Epidermal melanocyte (primary cell): ENCODE data around the gene RRM2.

Experiments
- DNase-seq: peaks from one replicate; pipeline ENCODE4 v3.0.0; 2011; ENCODE audit warnings: low spot score; ENCODE audit not compliant: insufficient read length

RRM2 gene

GRCh38 chr2:10171006-10171800 lies 48.7 kb downstream of the RRM2 start:
- no peak for DNase-seq

DNA sequence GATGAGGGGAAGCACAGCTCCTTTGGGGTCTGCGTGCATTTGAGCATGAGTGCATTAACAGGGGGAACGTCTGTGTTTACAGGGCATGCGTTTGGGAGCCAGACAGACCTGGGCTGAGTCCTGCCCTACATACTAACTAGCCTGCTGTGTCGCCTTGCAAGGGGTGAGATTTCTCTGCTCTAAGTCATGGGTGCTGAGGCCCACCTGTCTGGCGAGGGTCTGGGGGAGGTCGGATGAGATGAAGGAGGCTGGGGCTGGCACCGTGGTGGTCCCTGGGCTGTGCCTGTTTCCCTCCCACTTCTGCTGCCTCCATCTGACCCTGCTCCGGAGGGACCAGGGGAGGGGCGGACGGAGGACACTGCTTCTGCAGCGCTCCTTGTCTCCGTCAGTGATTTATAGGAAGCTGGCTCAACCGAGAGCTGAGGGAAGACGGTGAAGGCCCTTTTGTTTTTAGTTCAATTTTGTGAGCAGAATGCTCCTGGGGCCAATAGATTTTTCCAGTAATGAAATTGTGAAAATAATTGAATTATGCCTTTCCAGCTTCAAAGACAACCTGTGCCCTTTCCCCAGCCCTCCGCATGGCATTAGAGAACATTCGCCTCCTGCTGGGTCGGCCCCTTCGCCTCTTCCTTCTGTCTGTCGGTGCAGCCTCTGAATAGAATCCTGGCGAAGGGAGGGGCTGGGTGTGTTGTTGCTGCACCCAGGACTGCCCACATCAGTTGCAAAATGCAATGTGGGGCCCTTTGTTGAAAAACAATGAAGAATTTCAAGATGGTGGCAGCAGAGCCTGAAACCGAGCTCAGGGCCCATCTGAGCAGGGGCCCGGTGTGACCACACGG lies 49.7 kb downstream of the RRM2 start:
- no peak for DNase-seq

- DNase-seq = no peak
These were observed 50.9 kb downstream of the RRM2 start for GRCh38 chr2:10173258-10174005.

DNA sequence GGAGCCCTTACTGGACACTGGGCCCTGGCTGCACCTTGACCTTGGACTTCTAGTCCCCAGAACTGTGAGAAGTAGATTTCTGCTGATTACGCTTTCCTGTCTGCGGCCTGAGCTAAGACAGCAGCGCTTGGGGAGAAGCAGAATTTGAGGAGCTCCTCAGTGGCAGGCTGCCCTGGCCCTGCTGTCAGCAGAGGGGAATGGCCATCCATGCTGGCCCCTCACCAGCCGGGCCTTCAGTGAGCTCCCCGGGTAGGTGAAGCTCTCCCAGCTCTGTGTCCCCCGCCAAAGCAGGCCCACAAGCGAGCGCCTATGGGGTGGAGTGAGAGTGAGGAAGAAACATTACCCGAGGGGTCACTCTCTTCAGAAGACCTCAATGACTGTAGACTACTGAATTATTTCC lies 51.6 kb downstream of the RRM2 start:
- DNase-seq = no peak

GRCh38 chr2:10175441-10175840 lies 52.9 kb downstream of the RRM2 start:
- DNase-seq = no peak

DNA sequence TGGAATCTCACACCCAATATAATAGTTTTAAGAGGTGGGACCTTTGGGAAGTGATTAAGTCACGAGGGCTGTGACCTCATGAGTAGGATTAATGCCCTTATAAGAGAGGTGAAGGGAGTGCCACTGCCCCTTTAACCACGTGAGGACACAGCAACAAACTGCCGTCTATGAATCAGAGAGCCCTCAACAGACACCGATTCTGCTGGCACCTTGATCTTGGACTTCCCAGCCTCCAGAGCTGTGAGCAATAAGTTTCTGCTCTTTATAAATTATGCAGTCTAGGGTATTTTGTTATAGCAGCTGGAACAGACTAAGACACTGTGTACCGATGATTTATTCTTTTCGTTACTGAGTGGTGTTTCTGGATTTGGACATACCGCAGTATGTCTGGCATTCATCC lies 56.2 kb downstream of the RRM2 start:
- DNase-seq = no peak

DNA sequence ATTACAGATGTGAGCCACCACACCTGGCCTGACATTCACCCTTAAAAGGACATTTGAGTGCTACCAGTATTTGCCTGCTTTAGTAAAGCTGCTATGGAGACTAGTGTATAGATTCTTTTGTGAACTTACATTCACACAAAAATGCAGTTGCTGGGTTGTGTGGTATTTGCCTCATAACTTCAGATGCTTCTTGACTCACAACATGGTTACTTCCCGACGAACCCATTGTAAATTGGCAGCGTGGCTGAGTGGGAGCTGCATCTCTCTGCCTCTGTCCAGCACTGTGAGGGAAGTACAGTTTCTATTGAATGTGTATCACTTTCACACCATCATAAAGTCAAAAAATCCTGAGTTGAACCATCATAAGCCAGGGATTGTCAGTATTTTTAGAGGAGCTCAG lies 56.9 kb downstream of the RRM2 start:
- DNase-seq = no peak

DNA sequence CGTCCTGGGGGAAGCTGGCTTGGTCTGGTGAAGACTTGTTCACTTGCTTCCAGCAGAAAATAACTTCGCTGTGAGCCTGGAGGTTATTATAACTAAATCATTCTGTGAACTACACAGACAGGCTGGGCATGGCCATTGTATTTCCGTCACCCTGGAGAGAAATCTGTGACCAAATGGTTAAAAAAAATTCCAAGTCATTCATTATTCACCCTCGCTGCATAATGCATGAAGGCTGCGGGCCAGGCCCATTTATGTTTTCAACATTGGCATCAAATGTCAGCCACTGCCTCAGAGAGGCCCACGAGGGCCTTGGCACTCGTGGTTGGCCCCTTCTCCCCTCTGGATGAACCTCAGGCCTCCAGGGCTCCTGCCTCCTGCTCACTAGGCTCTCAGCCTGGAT lies 57.7 kb downstream of the RRM2 start:
- no peak for DNase-seq
